Measurements from ENCODE around the gene SPON1.

SPON1 gene

DNA sequence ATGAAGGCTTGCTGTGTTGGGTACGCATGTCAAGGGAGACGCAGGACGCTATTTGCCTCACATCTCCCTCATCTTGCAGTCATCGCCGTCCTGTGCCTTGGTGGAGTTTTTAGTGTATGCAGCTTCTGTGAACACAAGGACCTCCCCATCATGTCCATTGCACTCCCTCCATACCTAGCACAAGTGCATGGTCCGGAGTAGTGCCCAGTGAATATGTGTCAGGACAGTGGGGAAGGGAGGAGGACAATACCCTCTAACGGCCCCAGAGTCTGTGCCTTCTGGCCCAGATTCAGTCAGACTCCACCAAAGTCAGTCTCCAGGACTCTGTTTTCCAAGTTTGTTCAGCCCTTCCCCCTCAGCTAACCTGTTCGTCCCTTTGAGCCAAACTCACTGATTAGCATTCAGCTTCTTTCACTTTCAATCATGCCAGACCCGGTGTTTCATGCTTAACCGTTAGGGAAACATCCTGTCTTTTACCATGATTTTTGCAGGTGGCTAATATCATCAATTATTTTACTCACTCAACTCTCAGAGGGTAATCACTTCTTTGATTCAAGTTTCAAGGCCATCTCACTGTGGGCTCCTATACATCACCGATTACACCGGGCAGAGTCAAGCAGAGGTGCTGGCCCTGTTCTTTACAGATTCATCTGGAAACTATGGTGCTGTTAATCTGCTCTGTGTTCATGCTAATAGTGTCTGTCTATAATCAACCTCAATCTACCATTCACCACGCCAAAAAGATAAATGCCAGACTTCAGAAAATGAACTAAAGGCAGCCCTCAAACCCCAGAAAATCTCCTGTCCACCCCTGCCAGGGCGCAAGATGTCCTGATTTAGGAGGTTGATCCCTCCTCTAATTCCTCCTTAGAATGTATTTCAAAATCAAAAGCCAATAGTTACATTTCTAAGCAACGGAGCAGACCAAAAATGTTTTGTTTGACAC lies 240.0 kb downstream of the SPON1 start:
- DNase-seq, result no peak

DNA sequence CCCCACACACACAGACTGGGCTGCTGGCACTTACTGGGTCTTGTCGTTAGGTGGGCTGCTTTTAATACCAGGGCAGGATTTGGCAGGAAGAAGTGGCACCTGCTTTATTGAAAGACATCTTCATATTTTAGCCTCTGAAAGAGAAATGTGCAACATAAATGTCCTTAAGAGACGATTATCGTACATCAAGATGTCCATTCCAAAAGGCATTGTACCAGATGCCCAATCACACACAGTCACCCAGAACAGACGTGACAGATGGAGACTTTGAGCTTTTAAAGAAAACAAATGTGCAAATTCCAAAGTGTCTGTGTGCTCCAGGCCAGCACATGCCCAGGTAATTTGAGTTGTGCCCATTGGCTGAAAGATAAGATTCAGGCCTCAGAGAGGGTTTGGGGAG lies 240.8 kb downstream of the SPON1 start:
- no peak for DNase-seq

- no peak for DNase-seq
These were observed 250.5 kb downstream of the SPON1 start for GRCh38 chr11:14212986-14213385.

- no peak for DNase-seq
These were observed 256.2 kb downstream of the SPON1 start for GRCh38 chr11:14218728-14219127.

DNA sequence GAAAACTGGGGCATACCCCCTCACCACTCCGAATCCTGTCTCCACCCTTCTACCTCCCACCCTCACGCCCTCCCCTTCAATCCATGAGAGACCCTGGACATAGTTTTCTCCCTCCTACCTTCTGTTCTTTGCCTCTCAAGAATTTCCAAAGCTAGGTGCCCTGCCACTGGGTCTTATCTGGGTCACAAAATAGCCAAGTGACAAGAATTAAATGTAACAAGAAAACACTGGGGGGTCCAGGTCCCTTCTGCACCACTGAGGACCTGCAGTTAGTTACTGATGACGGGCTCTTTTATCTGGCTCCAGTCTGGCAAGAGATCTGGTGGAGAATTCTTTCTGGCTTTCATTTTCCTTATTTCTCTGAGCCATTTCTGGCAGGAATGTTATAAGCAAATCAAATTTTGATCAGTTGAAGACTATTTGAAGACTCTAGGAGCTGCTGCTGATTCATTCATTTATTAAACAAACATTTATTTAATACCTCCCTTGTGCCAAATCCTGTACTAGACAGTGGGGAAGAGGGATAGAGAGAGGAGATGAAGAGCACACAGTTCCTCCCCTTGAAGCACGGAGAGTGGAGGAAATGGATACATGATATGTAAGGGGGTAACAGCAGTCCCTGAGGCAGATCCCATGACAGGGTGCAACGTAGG lies 261.2 kb downstream of the SPON1 start:
- DNase-seq, result no peak

DNA sequence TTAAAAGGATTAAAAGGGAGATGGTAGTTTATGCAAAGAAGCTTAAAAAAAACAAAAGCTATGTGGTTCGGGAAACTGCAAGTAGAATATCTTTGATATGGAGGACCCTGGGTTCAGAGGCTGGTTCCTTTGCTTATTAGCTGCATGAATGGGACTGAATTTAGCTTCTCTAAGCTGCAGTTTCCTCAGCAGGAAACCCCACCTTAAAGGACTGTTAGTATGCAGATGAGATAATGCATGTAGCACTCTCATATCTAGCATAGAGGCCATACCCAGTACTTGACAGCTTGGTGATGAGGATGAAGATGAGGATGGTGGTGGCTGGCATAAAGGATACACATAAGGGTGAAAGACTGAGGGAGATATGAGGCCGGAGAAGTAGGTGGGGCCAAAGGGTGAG lies 261.9 kb downstream of the SPON1 start:
- no peak for DNase-seq

- no peak for DNase-seq
These were observed 263.1 kb downstream of the SPON1 start for GRCh38 chr11:14225666-14226065.

DNA sequence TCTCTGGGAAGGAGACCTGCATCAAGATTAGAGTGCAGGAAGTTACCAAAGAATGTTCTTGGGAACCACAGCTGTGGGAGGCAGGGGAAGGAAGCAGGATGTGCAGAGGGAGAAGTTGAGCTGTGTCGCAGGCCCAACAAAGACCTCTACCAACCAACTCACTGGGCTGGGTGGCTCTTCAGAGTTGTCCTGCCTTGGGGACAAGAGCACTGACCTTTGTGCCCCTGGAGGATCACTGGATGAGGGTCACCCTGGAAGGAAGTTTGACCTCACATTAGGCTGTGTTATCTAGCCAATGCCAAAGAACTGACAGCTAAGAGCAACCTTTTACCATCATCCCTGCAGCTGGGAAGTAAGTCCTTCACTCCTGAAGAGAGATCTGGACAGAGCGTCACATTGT lies 265.8 kb downstream of the SPON1 start:
- DNase-seq, result no peak

DNA sequence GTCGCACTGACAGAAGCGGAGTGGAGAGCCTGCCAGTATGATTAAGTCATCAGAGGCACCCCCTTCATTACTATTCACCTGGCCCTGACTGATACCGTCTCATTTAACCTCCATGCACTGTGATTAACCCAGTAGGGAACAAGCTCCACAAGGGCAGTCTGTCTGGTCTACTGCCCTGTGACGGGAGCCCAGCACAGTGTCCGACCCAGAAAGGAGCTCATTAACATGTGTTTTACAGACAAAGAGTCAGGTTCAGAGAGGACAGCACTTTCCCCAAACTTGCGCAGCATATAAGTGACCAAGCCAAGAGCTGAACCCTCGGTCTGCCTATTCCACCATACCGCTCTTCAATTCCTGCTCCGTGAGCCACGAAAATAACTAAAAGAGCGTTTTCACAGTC lies 266.9 kb downstream of the SPON1 start:
- DNase-seq, result no peak

DNA sequence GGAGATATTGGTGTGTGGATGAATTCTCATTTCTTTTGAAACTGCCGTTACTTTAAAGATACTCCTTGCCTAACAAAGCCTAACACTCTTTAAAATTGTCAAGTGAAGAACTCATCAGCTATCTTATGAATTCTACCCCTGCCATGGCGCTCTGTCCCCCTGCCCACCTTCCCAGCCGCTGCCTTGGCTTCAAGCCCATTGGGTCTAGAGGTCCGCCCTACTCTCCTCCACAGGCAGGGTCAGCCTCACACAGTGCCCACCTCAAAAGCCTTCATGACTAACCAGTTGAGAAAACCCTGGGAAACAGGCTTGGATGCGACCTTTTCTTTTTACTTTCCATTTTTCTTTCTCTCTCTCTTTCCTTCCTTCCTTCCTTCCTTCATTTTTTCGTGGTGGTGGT lies 267.9 kb downstream of the SPON1 start:
- no peak for DNase-seq

- no peak for DNase-seq
These were observed 270.1 kb downstream of the SPON1 start for GRCh38 chr11:14232652-14233051.

GRCh38 chr11:14234446-14234845 lies 271.9 kb downstream of the SPON1 start:
- DNase-seq, result no peak

DNA sequence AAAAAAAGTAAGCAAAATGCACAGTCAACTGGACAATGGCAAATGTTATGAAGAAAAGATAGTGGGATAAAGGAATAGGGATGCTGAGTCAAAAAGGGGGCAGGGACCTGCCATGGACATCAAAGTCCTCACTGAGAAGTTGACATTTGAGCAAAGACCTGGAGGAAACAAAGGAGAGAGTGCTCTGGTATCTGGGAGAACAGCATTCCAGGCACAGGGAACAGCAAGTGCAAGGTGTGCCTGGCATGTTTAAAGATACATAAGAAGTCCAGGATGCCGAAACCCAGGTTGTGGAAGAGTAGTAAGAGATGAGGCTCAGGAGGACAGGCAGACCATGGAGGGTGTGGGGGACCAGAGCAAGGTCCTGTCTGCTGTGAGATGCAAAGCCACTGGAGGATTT lies 273.2 kb downstream of the SPON1 start:
- DNase-seq, result no peak

DNA sequence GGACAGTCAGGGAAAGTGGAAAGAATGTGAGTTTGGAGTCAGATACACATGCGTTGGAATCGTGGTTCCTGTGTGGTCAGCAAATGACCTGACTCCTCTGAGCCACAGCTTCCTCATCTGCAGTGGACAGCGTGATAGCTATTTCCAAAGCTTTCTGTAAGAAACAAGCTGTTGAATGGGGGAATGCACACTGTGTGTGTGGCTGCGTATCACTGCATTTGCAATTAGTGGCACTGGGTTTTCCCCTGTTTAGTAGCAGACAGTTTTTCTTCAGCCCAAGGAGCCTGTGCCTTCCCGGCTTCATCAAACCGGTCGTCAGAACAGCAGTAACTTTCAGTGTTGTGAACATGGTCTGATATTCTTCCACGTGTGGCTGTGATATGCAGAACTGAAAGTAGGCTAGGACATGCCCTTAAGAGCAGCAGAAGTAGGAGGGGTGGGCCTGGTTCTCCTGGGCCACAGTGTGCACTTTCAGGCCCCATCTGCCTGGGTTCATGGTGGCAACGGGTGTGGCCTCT lies 275.0 kb downstream of the SPON1 start:
- no peak for DNase-seq

GRCh38 chr11:14240221-14240620 lies 277.7 kb downstream of the SPON1 start:
- DNase-seq, result no peak

DNA sequence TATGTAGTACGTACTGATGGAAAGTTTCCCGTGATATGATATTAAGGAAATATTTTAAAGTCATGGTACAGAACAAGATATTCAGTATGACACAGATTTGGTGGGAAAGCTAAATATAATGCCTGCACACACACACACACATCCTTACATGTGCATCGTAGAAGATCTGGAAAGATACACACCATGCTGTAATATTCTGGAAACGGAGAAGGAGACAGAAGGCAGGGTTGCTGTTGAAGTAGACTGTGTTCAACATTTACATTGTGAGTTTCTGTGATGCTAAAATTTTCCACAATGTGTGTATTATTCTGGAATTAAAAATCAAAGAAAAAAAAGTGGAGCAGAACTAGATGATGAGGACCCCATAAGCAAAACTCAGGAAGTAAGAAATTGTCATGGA lies 278.4 kb downstream of the SPON1 start:
- no peak for DNase-seq

- DNase-seq, result no peak
These were observed 279.7 kb downstream of the SPON1 start for GRCh38 chr11:14242187-14242586.

DNA sequence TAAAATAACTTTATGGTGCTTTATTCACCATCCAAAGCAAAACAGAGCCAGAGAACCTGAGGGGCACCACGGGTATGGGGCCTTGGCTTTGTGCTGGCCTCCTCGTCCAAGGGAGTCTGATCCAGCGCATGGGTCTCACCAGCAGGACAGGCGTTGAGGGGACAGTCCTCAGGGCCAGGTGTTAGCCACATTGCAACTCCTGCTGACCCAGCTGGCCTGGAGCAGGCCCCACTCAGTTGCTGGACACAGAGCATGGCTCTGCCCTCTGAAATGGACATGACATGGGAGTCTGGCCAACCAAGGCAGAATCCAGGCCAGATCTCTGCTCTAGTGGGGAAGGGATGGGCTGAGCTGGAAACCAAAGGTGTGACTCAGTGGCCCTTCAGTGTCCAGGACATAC lies 280.2 kb downstream of the SPON1 start:
- DNase-seq, result no peak

- no peak for DNase-seq
These were observed 282.4 kb downstream of the SPON1 start for GRCh38 chr11:14244926-14245325.

DNA sequence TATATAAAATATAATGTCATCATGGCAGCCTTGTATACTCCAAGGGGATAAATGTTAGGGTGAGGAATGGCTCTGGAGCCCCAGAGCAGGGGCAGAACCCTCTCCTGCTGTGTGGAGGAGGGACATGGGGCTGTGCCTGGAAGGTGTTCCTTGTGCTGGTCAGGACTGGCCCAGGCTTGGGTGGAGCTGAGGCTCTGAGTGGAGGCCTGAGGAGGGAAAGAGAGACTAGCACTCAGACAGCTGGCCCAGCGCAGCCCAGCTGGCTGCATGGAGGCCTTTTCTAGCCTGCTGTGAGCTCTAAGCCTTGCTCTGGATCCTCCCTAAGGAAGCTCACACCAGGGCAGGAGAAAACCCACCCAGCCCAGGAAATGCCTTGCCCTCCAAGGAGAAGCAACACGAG lies 282.9 kb downstream of the SPON1 start:
- DNase-seq, result no peak

DNA sequence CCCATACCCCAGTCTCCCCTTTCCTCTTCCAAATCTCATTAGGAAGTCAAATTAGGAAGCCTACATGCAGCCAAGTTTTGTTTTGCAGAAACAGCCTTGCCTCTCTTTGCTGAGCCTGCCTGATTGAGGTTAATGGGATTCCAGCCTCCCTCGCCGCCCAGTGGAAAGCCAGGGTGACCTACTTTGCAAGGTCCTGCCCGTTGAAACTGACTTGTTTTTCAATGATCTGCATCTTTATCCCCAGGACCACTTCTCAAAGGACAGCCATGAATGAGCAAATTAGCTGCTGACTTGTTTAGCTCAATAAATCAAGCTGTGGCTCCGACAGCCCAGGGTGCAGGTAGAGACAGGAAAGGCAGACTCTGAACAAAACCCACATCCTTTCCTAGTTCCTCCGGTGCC lies 286.1 kb downstream of the SPON1 start:
- no peak for DNase-seq

- DNase-seq, result peak; percentile 45
These were observed 286.8 kb downstream of the SPON1 start for GRCh38 chr11:14249121-14249963.

GRCh38 chr11:14251754-14252153 lies 289.2 kb downstream of the SPON1 start:
- DNase-seq, result no peak
